SK-N-SH (cell line): ENCODE measurements around the gene TRDN. TPM values are rescaled to one million over a fixed set of nuclear protein-coding genes. Genes with fewer than 3 reads are reported as not detected.

Experiments used
- CTCF ChIA-PET: fragments of 300-600, 350-600 bp; formaldehyde crosslinking; extraction: SDS; loops from one replicate; lab custom pipeline; 2021; lab: Yijun Ruan, JAX
- POLR2A ChIA-PET: fragments of 350-600 bp; sonication (Branson Sonifier 250); formaldehyde crosslinking; extraction: SDS; loops from one replicate; lab custom pipeline; 2020; ENCODE audit warnings: antibody characterized with exemption, inconsistent platforms; lab: Yijun Ruan, JAX
- DNase-seq: peaks from one replicate; pipeline ENCODE4 v3.0.0; 2012
- H2AFZ ChIP-seq: fragments of 200-600 bp; sonication (generic); 2 replicates; pipeline ENCODE4 v1.8.1; 2016; ENCODE audit warnings: antibody characterized with exemption, mild to moderate bottlenecking, low read depth
- H3F3A ChIP-seq: fragments of 200-600 bp; sonication (generic); replicated peaks from 2 replicates; pipeline ENCODE3; 2016; ENCODE audit warnings: antibody characterized with exemption, mild to moderate bottlenecking; ENCODE audit not compliant: insufficient read depth
- H3K27ac ChIP-seq, 2 experiments: fragments of 200-500 bp in 1 of 2; fragments of 200-600 bp in 1 of 2; sonication (Bioruptor generic) in 1 of 2; sonication (generic), shearing (Covaris generic) in 1 of 2; 2 replicates each; pipeline versions ENCODE4 v1.5.1 to v1.6.1; 2014 to 2016; ENCODE audit warnings: low read depth in 2 of 2, inconsistent platforms in 1 of 2, low read length in 1 of 2, mild to moderate bottlenecking in 1 of 2, mixed read lengths in 1 of 2
- H3K27me3 ChIP-seq: fragments of 200-600 bp; sonication (generic), shearing (Covaris generic); 2 replicates; pipeline ENCODE4 v1.6.1; 2016; ENCODE audit warnings: mixed run types; ENCODE audit not compliant: insufficient read depth
- H3K36me3 ChIP-seq, 2 experiments: fragments of 200-500 bp in 1 of 2; fragments of 200-600 bp in 1 of 2; sonication (Bioruptor generic) in 1 of 2; sonication (generic) in 1 of 2; replicated peaks in 1 of 2; 2 replicates each; pipeline versions ENCODE3 to v1.5.1; 2014 to 2016; ENCODE audit warnings: low read length in 1 of 2, mild to moderate bottlenecking in 1 of 2; ENCODE audit not compliant: insufficient read depth in 2 of 2, control insufficient read depth in 1 of 2
- H3K4me1 ChIP-seq, 2 experiments: fragments of 200-500 bp in 1 of 2; fragments of 200-600 bp in 1 of 2; sonication (Bioruptor generic) in 1 of 2; sonication (generic), shearing (Covaris generic) in 1 of 2; 2 replicates each; pipeline versions ENCODE4 v1.5.1 to v1.6.1; 2014 to 2016; ENCODE audit warnings: low read depth in 1 of 2, low read length in 1 of 2, mixed run types in 1 of 2; ENCODE audit not compliant: insufficient read depth in 2 of 2, control insufficient read depth in 1 of 2
- H3K4me2 ChIP-seq: fragments of 200-600 bp; sonication (generic), shearing (Covaris generic); 2 replicates; pipeline ENCODE4 v1.6.1; 2017; ENCODE audit warnings: mixed run types
- H3K4me3 ChIP-seq, 2 experiments: fragments of 200-500 bp in 1 of 2; fragments of 200-600 bp in 1 of 2; sonication (Bioruptor generic) in 1 of 2; sonication (generic), shearing (Covaris generic) in 1 of 2; 2 replicates each; pipeline versions ENCODE4 v1.5.1 to v1.8.1; 2014 to 2016; ENCODE audit warnings: low read depth in 2 of 2, inconsistent platforms in 1 of 2, low read length in 1 of 2, mild to moderate bottlenecking in 1 of 2, mixed read lengths in 1 of 2, moderate library complexity in 1 of 2
- H3K79me2 ChIP-seq: fragments of 200-600 bp; sonication (generic); 2 replicates; pipeline ENCODE4 v1.8.1; 2017; ENCODE audit warnings: mild to moderate bottlenecking; ENCODE audit not compliant: insufficient read depth
- H3K9ac ChIP-seq: fragments of 200-600 bp; sonication (generic); 2 replicates; pipeline ENCODE4 v1.6.1; 2017; ENCODE audit warnings: mixed run types
- H3K9me2 ChIP-seq: fragments of 200-600 bp; sonication (generic); 2 replicates; pipeline ENCODE4 v1.6.1; 2017; ENCODE audit warnings: mixed run types
- H3K9me3 ChIP-seq: fragments of 200-600 bp; sonication (generic); 2 replicates; pipeline ENCODE4 v1.6.1; 2017; ENCODE audit warnings: mixed run types, mild to moderate bottlenecking, moderate library complexity
- H4K20me1 ChIP-seq: fragments of 200-600 bp; sonication (generic); 2 replicates; pipeline ENCODE4 v1.6.1; 2017; ENCODE audit warnings: mild to moderate bottlenecking, mixed run types; ENCODE audit not compliant: insufficient read depth
- CHD2 ChIP-seq: fragments of 150-350 bp; IDR thresholded peaks from 2 replicates; pipeline ENCODE4 v1.6.1; 2018; ENCODE audit warnings: low read length; ENCODE audit not compliant: partially characterized antibody
- ELF1 ChIP-seq: IDR thresholded peaks from 2 replicates; pipeline ENCODE4 v1.4.0; 2012
- EZH2phosphoT487 ChIP-seq: fragments of 200-600 bp; sonication (generic); IDR thresholded peaks from 2 replicates; pipeline ENCODE4 v1.6.1; 2017; ENCODE audit warnings: low read depth, mixed run types, mild to moderate bottlenecking, antibody characterized with exemption, moderate library complexity, borderline replicate concordance
- FOSL2 ChIP-seq: IDR thresholded peaks from 2 replicates; pipeline ENCODE4 v1.4.0; 2012; ENCODE audit warnings: low read depth, mild to moderate bottlenecking, moderate library complexity, borderline replicate concordance
- FOXJ3 ChIP-seq: sonication (generic); formaldehyde crosslinking; IDR thresholded peaks from 2 replicates; pipeline ENCODE4 v1.5.1; 2020; ENCODE audit warnings: mild to moderate bottlenecking, missing genetic modification reagents
- FOXM1 ChIP-seq: IDR thresholded peaks from 2 replicates; pipeline ENCODE4 v1.4.0; 2012; ENCODE audit warnings: low read depth, mild to moderate bottlenecking
- GABPA ChIP-seq: IDR thresholded peaks from 2 replicates; pipeline ENCODE4 v1.4.0; 2012; ENCODE audit warnings: low read depth, mild to moderate bottlenecking
- GATA2 ChIP-seq: sonication (generic); formaldehyde crosslinking; IDR thresholded peaks from 2 replicates; pipeline ENCODE4 v1.5.0; 2020; ENCODE audit warnings: mild to moderate bottlenecking, missing genetic modification reagents
- IRF3 ChIP-seq: fragments of 150-350 bp; IDR thresholded peaks from 2 replicates; pipeline ENCODE4 v1.6.1; 2016; ENCODE audit warnings: mild to moderate bottlenecking, low read depth, low read length
- JUND ChIP-seq: IDR thresholded peaks from 2 replicates; pipeline ENCODE4 v1.4.0; 2012
- MAX ChIP-seq: IDR thresholded peaks from 2 replicates; pipeline ENCODE4 v1.4.0; 2012; ENCODE audit warnings: low read depth
- MEF2A ChIP-seq: IDR thresholded peaks from 2 replicates; pipeline ENCODE4 v1.4.0; 2012; ENCODE audit warnings: low read depth, borderline replicate concordance
- NRF1 ChIP-seq: IDR thresholded peaks from 2 replicates; pipeline ENCODE4 v1.6.1; 2012; ENCODE audit warnings: low read depth, mild to moderate bottlenecking, low read length
- RCOR1 ChIP-seq: fragments of 150-350 bp; IDR thresholded peaks from 2 replicates; pipeline ENCODE4 v1.6.1; 2017; ENCODE audit warnings: antibody characterized with exemption, low read length
- SIN3A ChIP-seq: IDR thresholded peaks from 2 replicates; pipeline ENCODE4 v1.6.1; 2012; ENCODE audit warnings: low read depth, mild to moderate bottlenecking, low read length, moderate library complexity, borderline replicate concordance
- SMC3 ChIP-seq: IDR thresholded peaks from 2 replicates; pipeline ENCODE4 v1.6.1; 2012; ENCODE audit warnings: low read depth, low read length, improper control_type of control experiment
- TAF1 ChIP-seq: IDR thresholded peaks from 2 replicates; pipeline ENCODE4 v1.6.1; 2012; ENCODE audit warnings: low read depth, mild to moderate bottlenecking, low read length, moderate library complexity, borderline replicate concordance
- TEAD4 ChIP-seq: IDR thresholded peaks from 2 replicates; pipeline ENCODE4 v1.4.0; 2012; ENCODE audit warnings: mild to moderate bottlenecking, borderline replicate concordance; ENCODE audit not compliant: insufficient read depth
- USF1 ChIP-seq: IDR thresholded peaks from 2 replicates; pipeline ENCODE4 v1.4.0; 2012; ENCODE audit warnings: low read depth, borderline replicate concordance
- YY1 ChIP-seq: IDR thresholded peaks from 2 replicates; pipeline ENCODE4 v1.4.0; 2012; ENCODE audit warnings: low read depth, mild to moderate bottlenecking
- WGBS: methylation state at CpG from one replicate; pipeline ENCODE4 v1.1.6; 2017; ENCODE audit warnings: low lambda C conversion rate; 5-methylcytosine and 5-hydroxymethylcytosine counted together
- polyA plus RNA-seq, 3 experiments: library from polyadenylated mRNA; depleted of rRNA; stranded (reverse); fragments of >200 nt; gene quantifications; 2 replicates each; pipeline ENCODE4 v1.2.3, GENCODE V29; 2012

Gene TRDN
- polyA plus RNA-seq, 1 of the 3 experiments (the other 2 are of a cell fraction), result not detected

GRCh38 chr6:123570813-123571684 lies 65.7 kb downstream of the TRDN start:
- Histone ChIP-seq H3K4me3 (no peak overlapping the region; a peak in 1 of 4 replicates), H4K20me1 (no peaks in the 10 kb centered on the region), H3K9ac (no peak overlapping the region), H3K9me3 (no peaks in the 10 kb centered on the region), H3K4me2 (no peak overlapping the region; the same call in 1 of the 2 replicates), H3K27me3 (no peaks in the 10 kb centered on the region), H3K4me1 (no peaks in the 10 kb centered on the region), H3K36me3 (no peaks in the 10 kb centered on the region), H3K79me2 (no peaks in the 10 kb centered on the region), H3K27ac (no peak overlapping the region), H3K9me2 (no peaks in the 10 kb centered on the region), H2AFZ (peak overlapping the region; percentile 41; the same call in 1 of the 2 replicates), H3F3A (no peaks in the 10 kb centered on the region)
- CTCF ChIA-PET, result no interaction called here
- WGBS, result 6% methylated on average over 7 of the region's 7 CpGs
- DNase-seq, result no peak
- POLR2A ChIA-PET, result no interaction called here
- TF ChIP-seq NRF1 (no peak), RCOR1 (no peak), FOXM1 (no peak), TEAD4 (no peak), MAX (no peak), GATA2 (no peak), USF1 (no peak), EZH2phosphoT487 (no peak), TAF1 (no peak), MEF2A (no peak), CHD2 (no peak), GABPA (no peak), ELF1 (no peak), SIN3A (no peak), JUND (no peak), YY1 (no peak), FOSL2 (no peak), IRF3 (no peak), SMC3 (no peak), FOXJ3 (CRISPR knock-in tag) (no peak)
